Testis (tissue), 3 donors: ENCODE measurements around the gene NAT9. TPM values are rescaled to one million over a fixed set of nuclear protein-coding genes. Genes with fewer than 3 reads are reported as not detected.

Experiments used
- DNase-seq: peaks from one replicate; pipeline ENCODE4 v3.0.0-alpha.2; 2019
- H3K27ac ChIP-seq, 2 donors: fragments of 200-600 bp; sonication (generic); one replicate each; pipeline ENCODE4 v1.5.1; 2019
- H3K27me3 ChIP-seq: fragments of 200-600 bp; sonication (generic); one replicate; pipeline ENCODE4 v1.5.1; 2019
- H3K36me3 ChIP-seq: fragments of 200-600 bp; sonication (generic); one replicate; pipeline ENCODE4 v1.5.1; 2017; ENCODE audit warnings: low read depth; ENCODE audit errors: missing control alignments
- H3K4me1 ChIP-seq: fragments of 200-600 bp; sonication (generic); one replicate; pipeline ENCODE4 v1.5.1; 2019
- H3K4me3 ChIP-seq, 2 donors: fragments of 200-600 bp; sonication (generic); one replicate each; pipeline ENCODE4 v1.5.1; 2017 to 2019
- H3K9me3 ChIP-seq: fragments of 200-600 bp; sonication (generic); one replicate; pipeline ENCODE4 v1.5.1; 2017
- CTCF ChIP-seq, 3 experiments: fragments of 450-650 bp in 2 of 3; fragments of 200-600 bp in 1 of 3; sonication (generic) in 1 of 3; IDR thresholded peaks; one replicate each; pipeline ENCODE4 v1.5.1; 2016 to 2019; ENCODE audit warnings: antibody characterized with exemption in 3 of 3, mild to moderate bottlenecking in 2 of 3, moderate library complexity in 1 of 3
- POLR2A ChIP-seq: fragments of 450-650 bp; IDR thresholded peaks from one replicate; pipeline ENCODE4 v1.6.1; 2017; ENCODE audit warnings: antibody characterized with exemption, mild to moderate bottlenecking, moderate library complexity
- WGBS, 2 donors: methylation state at CpG; one replicate each; pipeline ENCODE4 v1.1.5; 2018; 5-methylcytosine and 5-hydroxymethylcytosine counted together
- intact Hi-C: fragments of 100-400 bp; cut with DNase I; formaldehyde crosslinking; loops from one replicate; pipeline ENCODE4 v1.15.1; 2023; ENCODE audit warnings: low total_unique reads
- polyA plus RNA-seq: library from polyadenylated mRNA; stranded (reverse); fragments of 350-450 nt; fragmentation: Illumina TruSeq; extraction: RNeasy Lipid Tissue Mini Kit (QIAGEN cat#74804); gene quantifications from one replicate; pipeline ENCODE4 v1.2.3, GENCODE V29; 2014; ENCODE audit warnings: low read depth, low replicate concordance; ENCODE audit not compliant: insufficient read depth
- total RNA-seq, 2 donors: library from RNA; depleted of rRNA; stranded (reverse); fragments of >200 nt; gene quantifications; one replicate each; pipeline ENCODE4 v1.2.3, GENCODE V29; 2016

NAT9 gene
- total and polyA plus RNA-seq, 3 donors from 2014 or later: 43.8 to 51.3 (median 45.6) TPM

- H3K36me3 ChIP-seq: no peaks in the 10 kb centered on the region
- no peaks in the 10 kb centered on the region for H3K9me3 ChIP-seq
- H3K27ac ChIP-seq: peak overlapping the region; percentile 51 to 59
- intact Hi-C loops: no loop called here
- H3K27me3 ChIP-seq: no peaks in the 10 kb centered on the region
- no peak for TF ChIP-seq POLR2A
- no peak for TF ChIP-seq CTCF (IDR thresholded peaks at IDR 0.05)
- H3K4me1 ChIP-seq: peaks cover 9% of the 10 kb centered on the region
- H3K4me3 ChIP-seq: no peak overlapping the region
- WGBS, 2 donors: 52 to 58% methylated on average over 17 of the region's 17 CpGs
- peak; percentile 71 for DNase-seq
These were observed 7.9 kb downstream of the NAT9 start for GRCh38 chr17:74768069-74768762.

GRCh38 chr17:74767111-74767516 is 9.0 kb downstream of the NAT9 start:
- TF ChIP-seq CTCF (IDR thresholded peaks at IDR 0.05) (no peak), POLR2A (no peak)
- intact Hi-C loops: no loop called here
- WGBS, 2 donors: 60 to 69% methylated on average over 5 to 10 of the region's 10 CpGs
- H3K4me3 ChIP-seq: no peak overlapping the region
- H3K27me3 ChIP-seq: no peaks in the 10 kb centered on the region
- no peaks in the 10 kb centered on the region for H3K36me3 ChIP-seq
- no peak for DNase-seq
- no peaks in the 10 kb centered on the region for H3K9me3 ChIP-seq
- H3K27ac ChIP-seq: peak overlapping the region; percentile 51 to 59
- H3K4me1 ChIP-seq: peaks cover 17% of the 10 kb centered on the region

- Histone ChIP-seq H3K36me3 (no peaks in the 10 kb centered on the region), H3K27ac (no peak overlapping the region), H3K27me3 (no peaks in the 10 kb centered on the region), H3K9me3 (no peaks in the 10 kb centered on the region), H3K4me3 (no peak overlapping the region), H3K4me1 (peaks cover 19% of the 10 kb centered on the region)
- no peak for DNase-seq
- no peak for TF ChIP-seq POLR2A
- no peak for TF ChIP-seq CTCF (IDR thresholded peaks at IDR 0.05)
- WGBS, 2 donors: 91 to 95% methylated on average over 2 of the region's 2 CpGs
- intact Hi-C loops: no loop called here
These were observed 9.7 kb downstream of the NAT9 start for GRCh38 chr17:74766413-74766812.

- DNase-seq: no peak
- Histone ChIP-seq H3K9me3 (no peaks in the 10 kb centered on the region), H3K27ac (no peak overlapping the region), H3K4me1 (peaks cover 35% of the 10 kb centered on the region), H3K27me3 (no peaks in the 10 kb centered on the region), H3K36me3 (no peaks in the 10 kb centered on the region), H3K4me3 (no peak overlapping the region)
- 61 to 82% methylated on average over 2 to 4 of the region's 4 CpGs for WGBS, 2 donors
- intact Hi-C loops: loop anchor here (5.0 kb wide), 1 partner anchor 53 kb away; the partner anchor contains the start of gene CD300LF
- no peak for TF ChIP-seq POLR2A
- no peak for TF ChIP-seq CTCF (IDR thresholded peaks at IDR 0.05)
These were observed 11.3 kb downstream of the NAT9 start for GRCh38 chr17:74764751-74765286.
